Left lung (tissue), 10 donors: Measurements from ENCODE around the gene NEGR1. TPM values are rescaled to one million over a fixed set of nuclear protein-coding genes. Genes with fewer than 3 reads are reported as not detected.

ENCODE experiments used
- ATAC-seq: fragments of 200-7000 bp; cut with Tn5 transposase; one replicate; pipeline ENCODE4 v1.9.1; 2020; ENCODE audit warnings: moderate library complexity
- DNase-seq, 4 donors: peaks; one replicate each; pipeline ENCODE4 v3.0.0-alpha.2; 2013 to 2020
- H3K27ac ChIP-seq, 2 donors: fragments of 200-600 bp; sonication (generic) in 1 of 2; one replicate each; pipeline versions ENCODE4 v1.5.0 to v1.8.0; 2020 to 2021
- H3K27me3 ChIP-seq, 2 donors: fragments of 200-600 bp; sonication (generic) in 1 of 2; one replicate each; pipeline versions ENCODE4 v1.5.0 to v1.8.0; 2020 to 2021
- H3K36me3 ChIP-seq, 2 donors: fragments of 200-600 bp; sonication (generic) in 1 of 2; one replicate each; pipeline versions ENCODE4 v1.5.0 to v1.8.0; 2020 to 2021
- H3K4me1 ChIP-seq, 2 donors: fragments of 200-600 bp; one replicate each; pipeline ENCODE4 v1.8.0; 2021
- H3K4me3 ChIP-seq, 2 donors: fragments of 200-600 bp; sonication (generic) in 1 of 2; one replicate each; pipeline versions ENCODE4 v1.5.0 to v1.8.0; 2020 to 2021; ENCODE audit warnings: mild to moderate bottlenecking in 1 of 2
- H3K9me3 ChIP-seq, 2 donors: fragments of 200-600 bp; sonication (generic) in 1 of 2; one replicate each; pipeline versions ENCODE4 v1.5.0 to v1.8.0; 2020 to 2021
- CTCF ChIP-seq, 2 donors: fragments of 200-600 bp; sonication (generic) in 1 of 2; IDR thresholded peaks; one replicate each; pipeline versions ENCODE4 v1.5.0 to v1.8.0; 2021; ENCODE audit warnings: antibody characterized with exemption in 2 of 2
- intact Hi-C, 2 donors: fragments of 100-400 bp; cut with DNase I; formaldehyde crosslinking; loops; one replicate each; pipeline versions ENCODE4 v1.11.2 to v1.14.2; 2022
- polyA plus RNA-seq, 6 donors: library from polyadenylated mRNA; unstranded; fragments of 120-200 nt; gene quantifications; one replicate each; pipeline ENCODE4 v1.2.1, GENCODE V29; 2013; ENCODE audit not compliant: insufficient read length in 6 of 6
- total RNA-seq, 2 donors: library from RNA; stranded (reverse); fragmentation: NEBNext Ultra II Directional; extraction: Animal tissue kit (Norgen Biotek cat#: 25700); gene quantifications; one replicate each; pipeline ENCODE4 v1.2.1, GENCODE V29; 2021
- donor health status: DM: no; HTN: yes; CAD: no.
- donor health status: DM: no; HTN: no; CAD: no.

NEGR1 gene
- total and polyA plus RNA-seq, 8 donors: 2.4 to 5.7 (median 3.5) TPM

DNA sequence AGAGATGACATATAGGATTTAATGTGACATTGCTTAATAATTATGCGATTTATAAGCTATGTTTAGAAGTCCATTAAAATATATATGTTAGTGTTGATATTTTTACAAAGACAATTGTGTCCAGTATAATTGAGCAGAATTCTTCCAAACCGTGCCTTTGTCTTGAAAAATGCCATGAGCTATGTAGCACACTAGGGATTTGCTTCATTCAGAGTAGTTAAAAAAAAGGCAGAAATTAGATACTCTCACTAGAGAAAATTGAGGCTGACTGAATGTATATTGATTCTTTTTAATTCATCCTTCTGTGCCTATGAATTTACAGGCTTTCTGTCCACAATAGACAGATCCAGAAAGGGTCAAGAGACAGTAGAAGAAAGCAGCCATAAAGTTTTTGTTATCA is 429.0 kb downstream of the NEGR1 start:
- intact Hi-C loops: no loop called here
- no peak for TF ChIP-seq CTCF (IDR thresholded peaks at IDR 0.05)

GRCh38 chr1:71850936-71851335 is 431.4 kb downstream of the NEGR1 start:
- DNase-seq: no peak
- no peak for TF ChIP-seq CTCF (IDR thresholded peaks at IDR 0.05)
- Histone ChIP-seq H3K27ac (no peak overlapping the region), H3K4me1 (no peaks in the 10 kb centered on the region), H3K4me3 (no peak overlapping the region), H3K9me3 (no peaks in the 10 kb centered on the region), H3K27me3 (no peaks in the 10 kb centered on the region), H3K36me3 (no peaks in the 10 kb centered on the region)
- no peak for ATAC-seq
- intact Hi-C loops: no loop called here

More for the DNA sequence above, 429.0 kb downstream of the NEGR1 start:
- H3K27ac ChIP-seq: no peak overlapping the region
- no peak for DNase-seq
- ATAC-seq: no peak
- peaks cover 0 to 3% of the 10 kb centered on the region in 2 donors for H3K4me1 ChIP-seq
- no peaks in the 10 kb centered on the region for H3K9me3 ChIP-seq
- no peaks in the 10 kb centered on the region for H3K27me3 ChIP-seq
- no peaks in the 10 kb centered on the region for H3K36me3 ChIP-seq
- no peak overlapping the region for H3K4me3 ChIP-seq

DNA sequence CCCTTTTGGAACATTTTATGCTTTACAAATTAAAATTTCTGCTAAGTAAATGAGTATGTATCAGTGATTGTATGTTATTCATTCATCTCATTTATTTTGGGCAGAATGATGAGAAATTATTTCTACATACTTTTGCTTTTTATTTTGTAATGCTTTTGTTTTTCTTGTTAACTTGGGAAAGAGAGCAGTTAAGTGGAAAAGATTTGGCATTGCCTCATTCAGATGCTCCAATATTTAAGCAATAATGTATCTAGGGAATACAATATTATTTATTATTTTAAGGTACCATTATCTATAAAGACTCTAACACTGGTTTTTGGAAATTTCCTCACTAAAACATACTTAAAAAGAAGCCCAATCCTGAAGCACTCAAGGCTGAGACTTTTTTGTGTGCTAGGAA is 431.8 kb downstream of the NEGR1 start:
- no peaks in the 10 kb centered on the region for H3K27me3 ChIP-seq
- H3K4me3 ChIP-seq: no peak overlapping the region
- intact Hi-C loops: no loop called here
- H3K36me3 ChIP-seq: no peaks in the 10 kb centered on the region
- no peak overlapping the region for H3K27ac ChIP-seq
- ATAC-seq (no peak), DNase-seq (no peak)
- TF ChIP-seq CTCF (IDR thresholded peaks at IDR 0.05): no peak
- H3K4me1 ChIP-seq: no peaks in the 10 kb centered on the region
- H3K9me3 ChIP-seq: no peaks in the 10 kb centered on the region

DNA sequence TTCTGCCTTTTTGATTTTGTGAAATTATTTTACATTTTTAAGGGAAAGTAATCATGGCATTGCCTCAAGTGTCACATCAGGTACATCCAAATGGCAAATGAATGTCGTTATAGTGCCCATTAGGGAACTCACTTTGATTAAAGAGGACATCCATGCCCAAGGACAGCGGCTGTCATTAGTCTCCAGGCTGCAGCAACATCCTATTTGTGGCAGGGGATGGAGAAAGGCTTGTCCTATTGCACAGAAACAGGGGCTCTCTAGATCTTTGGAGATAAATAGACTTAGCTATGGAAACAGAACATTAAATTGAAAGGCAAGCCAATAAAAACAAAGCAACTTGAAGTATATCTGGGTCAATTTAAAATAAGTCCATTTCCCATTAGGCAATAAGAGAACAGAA is 439.3 kb downstream of the NEGR1 start:
- ATAC-seq (no peak), DNase-seq (no peak)
- no peak for TF ChIP-seq CTCF (IDR thresholded peaks at IDR 0.05)
- intact Hi-C loops: no loop called here
- H3K27ac ChIP-seq: no peak overlapping the region
- H3K4me3 ChIP-seq: no peak overlapping the region
- H3K27me3 ChIP-seq: no peaks in the 10 kb centered on the region
- no peaks in the 10 kb centered on the region for H3K4me1 ChIP-seq
- H3K36me3 ChIP-seq: no peaks in the 10 kb centered on the region
- H3K9me3 ChIP-seq: no peaks in the 10 kb centered on the region

DNA sequence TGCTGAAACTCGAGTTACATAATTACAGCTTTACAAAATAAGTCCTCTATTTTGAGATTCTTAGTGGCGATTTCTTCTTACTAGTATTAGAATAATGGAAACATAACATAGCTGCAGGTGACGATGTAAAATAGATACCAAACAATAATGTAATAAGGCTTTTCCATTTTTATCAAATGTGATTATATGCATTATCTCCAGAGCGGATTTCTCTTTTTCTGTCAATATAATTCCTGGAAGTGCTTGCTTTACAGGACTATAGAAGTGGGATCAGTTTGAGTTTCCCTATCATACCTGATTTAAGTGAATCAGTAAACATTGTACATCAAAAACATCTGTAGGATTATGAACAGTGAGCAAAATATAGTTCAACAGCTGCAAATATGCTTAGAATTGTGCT is 442.5 kb downstream of the NEGR1 start:
- intact Hi-C loops: no loop called here
- Histone ChIP-seq H3K4me1 (no peaks in the 10 kb centered on the region), H3K36me3 (no peaks in the 10 kb centered on the region), H3K4me3 (no peak overlapping the region), H3K27ac (no peak overlapping the region), H3K9me3 (no peaks in the 10 kb centered on the region), H3K27me3 (no peaks in the 10 kb centered on the region)
- no peak for TF ChIP-seq CTCF (IDR thresholded peaks at IDR 0.05)
- no peak for DNase-seq
- no peak for ATAC-seq
